Thyroid gland (tissue), 4 donors: ENCODE results near the gene SLC15A4.

ENCODE experiments used
- CTCF ChIP-seq, 6 experiments: fragments of 200-600 bp in 3 of 6; fragments of 450-650 bp in 3 of 6; sonication (generic) in 3 of 6; IDR thresholded peaks; one replicate each; pipeline ENCODE4 v1.5.1; 2016 to 2019; ENCODE audit warnings: antibody characterized with exemption in 6 of 6, mild to moderate bottlenecking in 2 of 6, inconsistent platforms in 1 of 6, moderate library complexity in 1 of 6
- POLR2A ChIP-seq, 2 donors: fragments of 450-650 bp; IDR thresholded peaks; one replicate each; pipeline ENCODE4 v1.6.1; 2017; ENCODE audit warnings: antibody characterized with exemption in 2 of 2, mild to moderate bottlenecking in 2 of 2, moderate library complexity in 1 of 2

- TF ChIP-seq CTCF (IDR thresholded peaks at IDR 0.05) (no peak), POLR2A (IDR thresholded peaks at IDR 0.05) (no peak)
Measured at GRCh38 chr12:128850400-128850799, 26.6 kb upstream of the SLC15A4 start.
